Glutamatergic neuron (in vitro differentiated cells): ENCODE results near the gene TAF3. TPM values are rescaled to one million over a fixed set of nuclear protein-coding genes. Genes with fewer than 3 reads are reported as not detected.

Experiments
- DNase-seq: peaks from one replicate; pipeline ENCODE4 v3.0.0; 2022
- H3K27ac Mint-ChIP-seq: one replicate; pipeline ENCODE4 v1.8.0; 2020; ENCODE audit warnings: mild to moderate bottlenecking, mixed read lengths, inconsistent platforms; ENCODE audit not compliant: unreplicated experiment
- H3K27me3 Mint-ChIP-seq: one replicate; pipeline ENCODE4 v1.8.0; 2020; ENCODE audit warnings: mild to moderate bottlenecking, moderate library complexity, mixed read lengths, inconsistent platforms; ENCODE audit not compliant: unreplicated experiment
- H3K36me3 Mint-ChIP-seq: one replicate; pipeline ENCODE4 v1.8.0; 2020; ENCODE audit warnings: mild to moderate bottlenecking, mixed read lengths, inconsistent platforms; ENCODE audit not compliant: unreplicated experiment
- H3K4me1 Mint-ChIP-seq: one replicate; pipeline ENCODE4 v1.8.0; 2020; ENCODE audit warnings: mild to moderate bottlenecking, low read depth, mixed read lengths, inconsistent platforms; ENCODE audit not compliant: unreplicated experiment
- H3K4me3 Mint-ChIP-seq: one replicate; pipeline ENCODE4 v1.8.0; 2020; ENCODE audit warnings: mild to moderate bottlenecking, mixed read lengths, inconsistent platforms; ENCODE audit not compliant: unreplicated experiment
- H3K9me3 Mint-ChIP-seq: one replicate; pipeline ENCODE4 v1.8.0; 2020; ENCODE audit warnings: mild to moderate bottlenecking, moderate library complexity, mixed read lengths, inconsistent platforms; ENCODE audit not compliant: unreplicated experiment
- total RNA-seq: library from RNA; stranded (reverse); fragmentation: NEBNext Ultra II Directional; extraction: Animal tissue kit (Norgen Biotek cat#: 25700); gene quantifications from one replicate; pipeline ENCODE4 v1.2.1, GENCODE V29; 2021; ENCODE audit not compliant: unreplicated experiment
- TF ChIP-seq, protein P1 (sequence below): fragments of 200-600 bp; sonication (generic); IDR thresholded peaks from one replicate; pipeline ENCODE4 v1.5.0; 2021; ENCODE audit not compliant: partially characterized antibody, unreplicated experiment

Gene TAF3
- total RNA-seq, 1 donor from 2014 or later = 10.2 TPM

- Mint-ChIP-seq H3K27ac (no peak overlapping the region), H3K9me3 (peaks cover 2% of the 10 kb centered on the region), H3K4me3 (no peak overlapping the region), H3K36me3 (no peaks in the 10 kb centered on the region), H3K27me3 (peaks cover 52% of the 10 kb centered on the region), H3K4me1 (no peaks in the 10 kb centered on the region)
- TF ChIP-seq, protein P1, sequence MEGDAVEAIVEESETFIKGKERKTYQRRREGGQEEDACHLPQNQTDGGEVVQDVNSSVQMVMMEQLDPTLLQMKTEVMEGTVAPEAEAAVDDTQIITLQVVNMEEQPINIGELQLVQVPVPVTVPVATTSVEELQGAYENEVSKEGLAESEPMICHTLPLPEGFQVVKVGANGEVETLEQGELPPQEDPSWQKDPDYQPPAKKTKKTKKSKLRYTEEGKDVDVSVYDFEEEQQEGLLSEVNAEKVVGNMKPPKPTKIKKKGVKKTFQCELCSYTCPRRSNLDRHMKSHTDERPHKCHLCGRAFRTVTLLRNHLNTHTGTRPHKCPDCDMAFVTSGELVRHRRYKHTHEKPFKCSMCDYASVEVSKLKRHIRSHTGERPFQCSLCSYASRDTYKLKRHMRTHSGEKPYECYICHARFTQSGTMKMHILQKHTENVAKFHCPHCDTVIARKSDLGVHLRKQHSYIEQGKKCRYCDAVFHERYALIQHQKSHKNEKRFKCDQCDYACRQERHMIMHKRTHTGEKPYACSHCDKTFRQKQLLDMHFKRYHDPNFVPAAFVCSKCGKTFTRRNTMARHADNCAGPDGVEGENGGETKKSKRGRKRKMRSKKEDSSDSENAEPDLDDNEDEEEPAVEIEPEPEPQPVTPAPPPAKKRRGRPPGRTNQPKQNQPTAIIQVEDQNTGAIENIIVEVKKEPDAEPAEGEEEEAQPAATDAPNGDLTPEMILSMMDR = no peak
- no peak for DNase-seq
These were observed 245.0 kb downstream of the TAF3 start for GRCh38 chr10:8063128-8063908.

GRCh38 chr10:8063935-8064334 is 245.6 kb downstream of the TAF3 start:
- Mint-ChIP-seq H3K27me3 (peaks cover 49% of the 10 kb centered on the region), H3K36me3 (no peaks in the 10 kb centered on the region), H3K4me3 (no peak overlapping the region), H3K4me1 (no peaks in the 10 kb centered on the region), H3K27ac (no peak overlapping the region), H3K9me3 (peaks cover 2% of the 10 kb centered on the region)
- TF ChIP-seq, protein P1 = no peak
- no peak for DNase-seq

- H3K9me3 Mint-ChIP-seq = peaks cover 2% of the 10 kb centered on the region
- H3K4me1 Mint-ChIP-seq = no peaks in the 10 kb centered on the region
- TF ChIP-seq, protein P1 = no peak
- H3K36me3 Mint-ChIP-seq = no peaks in the 10 kb centered on the region
- H3K27me3 Mint-ChIP-seq = peaks cover 49% of the 10 kb centered on the region
- no peak overlapping the region for H3K4me3 Mint-ChIP-seq
- H3K27ac Mint-ChIP-seq = no peak overlapping the region
- no peak for DNase-seq
These were observed 246.1 kb downstream of the TAF3 start for GRCh38 chr10:8064436-8064835.

GRCh38 chr10:8065651-8066050 is 247.3 kb downstream of the TAF3 start:
- Mint-ChIP-seq H3K27me3 (peaks cover 36% of the 10 kb centered on the region), H3K4me3 (no peak overlapping the region), H3K36me3 (no peaks in the 10 kb centered on the region), H3K4me1 (no peaks in the 10 kb centered on the region), H3K27ac (no peak overlapping the region), H3K9me3 (peaks cover 2% of the 10 kb centered on the region)
- no peak for DNase-seq
- TF ChIP-seq, protein P1 = no peak

- no peak overlapping the region for H3K27ac Mint-ChIP-seq
- H3K4me3 Mint-ChIP-seq = no peak overlapping the region
- H3K27me3 Mint-ChIP-seq = peaks cover 32% of the 10 kb centered on the region
- H3K9me3 Mint-ChIP-seq = peaks cover 2% of the 10 kb centered on the region
- no peak for DNase-seq
- TF ChIP-seq, protein P1 = no peak
- H3K4me1 Mint-ChIP-seq = no peaks in the 10 kb centered on the region
- no peaks in the 10 kb centered on the region for H3K36me3 Mint-ChIP-seq
These were observed 247.8 kb downstream of the TAF3 start for GRCh38 chr10:8066124-8066523.
